Astrocyte (in vitro differentiated cells and primary cell): Measurements from ENCODE around the gene NLGN1. TPM values are rescaled to one million over a fixed set of nuclear protein-coding genes. Genes with fewer than 3 reads are reported as not detected.
A peak's percentile ranks its signal among the peaks of the same experiment; 100 is the strongest.

Source experiments
- DNase-seq: peaks from one replicate; pipeline ENCODE4 v3.0.0-alpha.2; 2010; ENCODE audit warnings: low read depth
- FAIRE-seq: peaks from 2 replicates; lab custom pipeline; 2011; peaks lifted over from hg19 to GRCh38; lab: Jason Lieb, UNC
- H2AFZ ChIP-seq: 2 replicates; pipeline ENCODE4 v1.6.0; 2012; ENCODE audit warnings: low read depth, low read length, inconsistent platforms
- H3K27ac ChIP-seq: 2 replicates; pipeline ENCODE4 v1.5.1; 2011; ENCODE audit warnings: low read depth, low read length, inconsistent platforms
- H3K27me3 ChIP-seq: 2 replicates; pipeline ENCODE4 v1.6.0; 2011; ENCODE audit warnings: low read length, inconsistent platforms; ENCODE audit not compliant: insufficient read depth
- H3K36me3 ChIP-seq: 2 replicates; pipeline ENCODE4 v1.5.1; 2011; ENCODE audit warnings: low read length, inconsistent platforms; ENCODE audit not compliant: insufficient read depth
- H3K4me1 ChIP-seq: 2 replicates; pipeline ENCODE4 v1.5.1; 2011; ENCODE audit warnings: low read length, inconsistent platforms; ENCODE audit not compliant: insufficient read depth
- H3K4me2 ChIP-seq: 2 replicates; pipeline ENCODE4 v1.6.0; 2012; ENCODE audit warnings: low read length, inconsistent platforms
- H3K4me3 ChIP-seq: 2 replicates; pipeline ENCODE4 v1.5.1; 2011; ENCODE audit warnings: low read depth, mild to moderate bottlenecking, low read length, inconsistent platforms; ENCODE audit not compliant: insufficient read depth
- H3K79me2 ChIP-seq: 2 replicates; pipeline ENCODE4 v1.6.0; 2012; ENCODE audit warnings: mild to moderate bottlenecking, low read length, inconsistent platforms; ENCODE audit not compliant: insufficient read depth
- H3K9ac ChIP-seq: 2 replicates; pipeline ENCODE4 v1.6.0; 2012; ENCODE audit warnings: mild to moderate bottlenecking, low read length, inconsistent platforms
- H3K9me3 ChIP-seq: 2 replicates; pipeline ENCODE4 v1.5.1; 2012; ENCODE audit warnings: low read depth, mild to moderate bottlenecking, low read length, inconsistent platforms; ENCODE audit not compliant: insufficient read depth
- H4K20me1 ChIP-seq: 2 replicates; pipeline ENCODE4 v1.6.0; 2012; ENCODE audit warnings: low read length, inconsistent platforms; ENCODE audit not compliant: insufficient read depth
- H3K27ac Mint-ChIP-seq: one replicate; pipeline ENCODE4 v1.8.0; 2021; ENCODE audit warnings: mild to moderate bottlenecking, mixed read lengths; ENCODE audit not compliant: unreplicated experiment
- H3K27me3 Mint-ChIP-seq: one replicate; pipeline ENCODE4 v1.8.0; 2021; ENCODE audit warnings: low read depth, mixed read lengths; ENCODE audit not compliant: unreplicated experiment
- H3K36me3 Mint-ChIP-seq: one replicate; pipeline ENCODE4 v1.8.0; 2021; ENCODE audit warnings: low read depth, mixed read lengths; ENCODE audit not compliant: unreplicated experiment
- H3K4me1 Mint-ChIP-seq: one replicate; pipeline ENCODE4 v1.8.0; 2021; ENCODE audit warnings: low read depth, mixed read lengths; ENCODE audit not compliant: unreplicated experiment
- H3K4me3 Mint-ChIP-seq: one replicate; pipeline ENCODE4 v1.8.0; 2021; ENCODE audit warnings: mild to moderate bottlenecking, moderate library complexity, mixed read lengths; ENCODE audit not compliant: unreplicated experiment
- H3K9me3 Mint-ChIP-seq: one replicate; pipeline ENCODE4 v1.8.0; 2021; ENCODE audit warnings: mild to moderate bottlenecking, mixed read lengths; ENCODE audit not compliant: unreplicated experiment
- CTCF ChIP-seq: IDR thresholded peaks from 2 replicates; pipeline ENCODE4 v1.5.1; 2011; ENCODE audit warnings: low read depth, mild to moderate bottlenecking, inconsistent platforms, low read length, moderate library complexity; ENCODE audit not compliant: insufficient read depth
- EZH2 ChIP-seq: IDR thresholded peaks from 2 replicates; pipeline ENCODE4 v1.6.1; 2012; ENCODE audit warnings: mild to moderate bottlenecking, low read length, inconsistent platforms; ENCODE audit not compliant: insufficient read depth
- total RNA-seq: library from RNA; stranded (reverse); gene quantifications from 2 replicates; pipeline ENCODE4 v1.2.1, GENCODE V29; 2021

The NLGN1 gene
- total RNA-seq, 1 donor from 2014 or later: 1.2 TPM

DNA sequence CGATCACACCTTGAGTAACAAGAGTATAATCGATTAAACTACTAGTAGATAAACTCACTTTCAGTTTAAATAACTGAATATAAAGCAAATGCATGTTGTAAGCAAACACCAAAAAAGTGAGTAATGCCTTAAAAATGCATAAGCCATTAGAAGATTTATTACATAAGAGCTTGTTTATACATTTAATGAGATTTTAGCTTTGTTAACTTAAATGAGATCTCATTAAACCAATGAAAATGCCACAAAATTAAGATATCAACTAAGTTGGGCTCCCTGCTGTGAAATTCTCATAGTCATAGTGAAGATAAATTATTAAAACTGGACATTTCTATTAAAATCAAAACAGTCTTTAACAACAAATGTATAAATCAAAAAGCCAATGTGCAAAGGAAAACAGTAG is 701.2 kb downstream of the NLGN1 start:
- Histone ChIP-seq H3K27me3 (no peaks in the 10 kb centered on the region), H3K79me2 (no peaks in the 10 kb centered on the region), H3K9me3 (no peaks in the 10 kb centered on the region), H3K36me3 (no peaks in the 10 kb centered on the region), H3K27ac (no peak overlapping the region), H3K9ac (no peak overlapping the region), H3K4me2 (no peak overlapping the region), H3K4me3 (no peak overlapping the region), H2AFZ (no peak overlapping the region), H4K20me1 (no peaks in the 10 kb centered on the region), H3K4me1 (no peaks in the 10 kb centered on the region)
- DNase-seq: peak; percentile 14
- TF ChIP-seq EZH2: no peak
- no peak for TF ChIP-seq CTCF
- Mint-ChIP-seq H3K4me1 (peaks cover 6% of the 10 kb centered on the region), H3K36me3 (no peaks in the 10 kb centered on the region), H3K27me3 (no peaks in the 10 kb centered on the region), H3K4me3 (no peak overlapping the region), H3K9me3 (no peaks in the 10 kb centered on the region), H3K27ac (no peak overlapping the region)
- no peak for FAIRE-seq

- FAIRE-seq: no peak
- H3K27ac Mint-ChIP-seq: no peak overlapping the region
These were observed 702.2 kb downstream of the NLGN1 start for GRCh38 chr3:174099724-174100123.

More at GRCh38 chr3:174099724-174100123, 702.2 kb downstream of the NLGN1 start:
- H3K9me3 ChIP-seq: no peaks in the 10 kb centered on the region
- no peaks in the 10 kb centered on the region for H3K36me3 ChIP-seq
- H3K36me3 Mint-ChIP-seq: no peaks in the 10 kb centered on the region
- no peak overlapping the region for H3K9ac ChIP-seq
- peaks cover 6% of the 10 kb centered on the region for H3K4me1 Mint-ChIP-seq
- H3K27ac ChIP-seq: no peak overlapping the region
- TF ChIP-seq EZH2: no peak
- no peak for TF ChIP-seq CTCF
- no peak overlapping the region for H2AFZ ChIP-seq
- H3K4me2 ChIP-seq: no peak overlapping the region
- no peaks in the 10 kb centered on the region for H3K79me2 ChIP-seq
- no peaks in the 10 kb centered on the region for H4K20me1 ChIP-seq
- H3K27me3 ChIP-seq: no peaks in the 10 kb centered on the region
- H3K4me3 ChIP-seq: no peak overlapping the region
- H3K4me3 Mint-ChIP-seq: no peak overlapping the region
- H3K9me3 Mint-ChIP-seq: no peaks in the 10 kb centered on the region
- DNase-seq: no peak
- no peaks in the 10 kb centered on the region for H3K4me1 ChIP-seq
- no peaks in the 10 kb centered on the region for H3K27me3 Mint-ChIP-seq
